Ovary (tissue), 3 donors: Measurements from ENCODE around the gene RPL18A.
"Not testable (repeated sequence)": the region's sequence is repeated elsewhere in the genome, so short reads cannot be mapped to it uniquely, and the experiment has no call there.

ENCODE experiments used
- CTCF ChIP-seq, 3 donors: fragments of 450-650 bp in 2 of 3; fragments of 200-600 bp in 1 of 3; IDR thresholded peaks; one replicate each; pipeline versions ENCODE4 v1.5.1 to v1.8.0; 2016 to 2022; ENCODE audit warnings: antibody characterized with exemption in 3 of 3, mild to moderate bottlenecking in 1 of 3
- EP300 ChIP-seq: sonication (generic); formaldehyde crosslinking; IDR thresholded peaks from one replicate; pipeline ENCODE4 v1.6.1; 2017; ENCODE audit warnings: antibody characterized with exemption
- POLR2A ChIP-seq: fragments of 450-650 bp; IDR thresholded peaks from one replicate; pipeline ENCODE4 v1.6.1; 2017; ENCODE audit warnings: antibody characterized with exemption, mild to moderate bottlenecking, moderate library complexity
- donor health status: DM: no; HTN: no; CAD: no.

DNA sequence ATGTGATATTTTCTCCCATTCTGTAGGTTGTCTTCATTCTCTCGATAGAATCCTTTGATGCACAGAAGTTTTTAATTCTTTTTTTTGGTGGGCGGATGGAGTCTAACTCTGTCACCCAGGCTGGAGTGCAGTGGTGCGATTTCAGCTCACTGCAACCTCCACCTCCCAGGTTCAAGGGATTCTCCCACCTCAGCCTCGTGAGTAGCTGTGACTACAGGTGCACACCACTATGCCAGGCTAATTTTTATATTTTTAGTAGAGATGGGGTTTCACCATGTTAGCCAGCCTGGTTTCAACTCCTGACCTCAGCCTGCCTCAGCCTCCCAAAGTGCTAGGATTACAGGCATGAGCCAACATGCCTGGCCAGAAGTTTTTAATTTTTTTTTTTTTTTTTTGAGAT is 27.5 kb downstream of the RPL18A start:
- not testable (repeated sequence) for TF ChIP-seq POLR2A; CTCF (IDR thresholded peaks at IDR 0.05); EP300
